Suprapubic skin (tissue), 4 donors: Measurements from ENCODE around the gene APAF1. TPM values are rescaled to one million over a fixed set of nuclear protein-coding genes. Genes with fewer than 3 reads are reported as not detected.

Source experiments
- DNase-seq, 2 donors: peaks; one replicate each; pipeline ENCODE4 v3.0.0-alpha.2; 2019; ENCODE audit warnings: low spot score in 2 of 2
- H3K27ac ChIP-seq: fragments of 200-600 bp; sonication (generic); one replicate; pipeline ENCODE4 v1.5.1; 2019
- H3K27me3 ChIP-seq: fragments of 200-600 bp; sonication (generic); one replicate; pipeline ENCODE4 v1.5.1; 2019
- H3K36me3 ChIP-seq: fragments of 200-600 bp; sonication (generic); one replicate; pipeline ENCODE4 v1.5.1; 2019
- H3K4me1 ChIP-seq: fragments of 200-600 bp; sonication (generic); one replicate; pipeline ENCODE4 v1.5.1; 2019
- H3K4me3 ChIP-seq: fragments of 200-600 bp; sonication (generic); one replicate; pipeline ENCODE4 v1.5.1; 2019; ENCODE audit warnings: mild to moderate bottlenecking
- H3K9me3 ChIP-seq: fragments of 200-600 bp; sonication (generic); one replicate; pipeline ENCODE4 v1.5.1; 2019
- EP300 ChIP-seq: sonication (generic); formaldehyde crosslinking; IDR thresholded peaks from one replicate; pipeline ENCODE4 v1.6.1; 2017; ENCODE audit warnings: antibody characterized with exemption
- POLR2A ChIP-seq, 2 donors: fragments of 450-650 bp; IDR thresholded peaks; one replicate each; pipeline ENCODE4 v1.6.1; 2017; ENCODE audit warnings: antibody characterized with exemption in 2 of 2, mild to moderate bottlenecking in 2 of 2, moderate library complexity in 2 of 2
- POLR2AphosphoS5 ChIP-seq, 3 donors: sonication (generic); formaldehyde crosslinking; IDR thresholded peaks; one replicate each; pipeline ENCODE4 v1.6.1; 2017; ENCODE audit warnings: antibody characterized with exemption in 3 of 3
- WGBS: methylation state at CpG from one replicate; pipeline ENCODE4 v1.1.5; 2018; 5-methylcytosine and 5-hydroxymethylcytosine counted together
- total RNA-seq, 4 donors: library from RNA; depleted of rRNA; stranded (reverse); fragments of >200 nt; gene quantifications; one replicate each; pipeline ENCODE4 v1.1.0, GENCODE V29; 2016
- TF ChIP-seq, protein P1 (sequence below), 2 donors: fragments of 200-600 bp in 1 of 2; fragments of 450-650 bp in 1 of 2; sonication (generic) in 1 of 2; IDR thresholded peaks; one replicate each; pipeline ENCODE4 v1.5.1; 2016 to 2019; ENCODE audit warnings: antibody characterized with exemption in 2 of 2, mild to moderate bottlenecking in 1 of 2, moderate library complexity in 1 of 2

Gene APAF1
- total RNA-seq, 4 donors from 2014 or later: 6.2 to 19.7 (median 11.5) TPM

- 94% methylated on average over 5 of the region's 5 CpGs for WGBS
- DNase-seq: no peak
- Histone ChIP-seq H3K36me3 (peaks cover 83% of the 10 kb centered on the region), H3K4me1 (no peaks in the 10 kb centered on the region), H3K4me3 (no peak overlapping the region), H3K9me3 (no peaks in the 10 kb centered on the region), H3K27ac (no peak overlapping the region), H3K27me3 (no peaks in the 10 kb centered on the region)
- TF ChIP-seq POLR2A (IDR thresholded peaks at IDR 0.05) (no peak), POLR2AphosphoS5 (IDR thresholded peaks at IDR 0.05) (no peak), EP300 (no peak)
- TF ChIP-seq, protein P1, sequence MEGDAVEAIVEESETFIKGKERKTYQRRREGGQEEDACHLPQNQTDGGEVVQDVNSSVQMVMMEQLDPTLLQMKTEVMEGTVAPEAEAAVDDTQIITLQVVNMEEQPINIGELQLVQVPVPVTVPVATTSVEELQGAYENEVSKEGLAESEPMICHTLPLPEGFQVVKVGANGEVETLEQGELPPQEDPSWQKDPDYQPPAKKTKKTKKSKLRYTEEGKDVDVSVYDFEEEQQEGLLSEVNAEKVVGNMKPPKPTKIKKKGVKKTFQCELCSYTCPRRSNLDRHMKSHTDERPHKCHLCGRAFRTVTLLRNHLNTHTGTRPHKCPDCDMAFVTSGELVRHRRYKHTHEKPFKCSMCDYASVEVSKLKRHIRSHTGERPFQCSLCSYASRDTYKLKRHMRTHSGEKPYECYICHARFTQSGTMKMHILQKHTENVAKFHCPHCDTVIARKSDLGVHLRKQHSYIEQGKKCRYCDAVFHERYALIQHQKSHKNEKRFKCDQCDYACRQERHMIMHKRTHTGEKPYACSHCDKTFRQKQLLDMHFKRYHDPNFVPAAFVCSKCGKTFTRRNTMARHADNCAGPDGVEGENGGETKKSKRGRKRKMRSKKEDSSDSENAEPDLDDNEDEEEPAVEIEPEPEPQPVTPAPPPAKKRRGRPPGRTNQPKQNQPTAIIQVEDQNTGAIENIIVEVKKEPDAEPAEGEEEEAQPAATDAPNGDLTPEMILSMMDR (IDR thresholded peaks at IDR 0.05): no peak
These were observed 82.1 kb downstream of the APAF1 start for GRCh38 chr12:98727196-98727595.

DNA sequence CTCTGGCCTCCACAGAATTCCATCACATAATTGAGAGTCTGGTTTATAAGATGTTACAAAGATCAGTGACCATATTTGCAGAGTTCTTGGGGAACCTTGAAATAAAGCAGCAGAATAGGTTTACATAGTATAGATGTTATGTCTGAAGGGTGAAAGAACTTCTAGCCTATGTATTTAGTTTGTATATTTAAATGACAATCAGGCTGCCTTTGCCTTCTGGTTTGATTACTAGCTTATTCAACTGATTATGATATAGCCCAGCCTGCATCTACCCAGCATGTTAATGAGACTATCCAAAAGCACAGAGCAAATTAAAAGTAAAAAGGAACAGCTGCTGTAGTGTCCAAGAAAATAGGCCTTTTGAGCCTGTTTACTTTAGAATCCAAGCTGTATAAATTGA is 85.3 kb downstream of the APAF1 start:
- H3K4me1 ChIP-seq: no peaks in the 10 kb centered on the region
- no peak for DNase-seq
- peaks cover 73% of the 10 kb centered on the region for H3K36me3 ChIP-seq
- no peaks in the 10 kb centered on the region for H3K27me3 ChIP-seq
- no peaks in the 10 kb centered on the region for H3K9me3 ChIP-seq
- no peak overlapping the region for H3K4me3 ChIP-seq
- no peak overlapping the region for H3K27ac ChIP-seq
- TF ChIP-seq POLR2A (IDR thresholded peaks at IDR 0.05): no peak
- no peak for TF ChIP-seq POLR2AphosphoS5 (IDR thresholded peaks at IDR 0.05)
- no peak for TF ChIP-seq EP300
- TF ChIP-seq, protein P1 (IDR thresholded peaks at IDR 0.05): no peak

DNA sequence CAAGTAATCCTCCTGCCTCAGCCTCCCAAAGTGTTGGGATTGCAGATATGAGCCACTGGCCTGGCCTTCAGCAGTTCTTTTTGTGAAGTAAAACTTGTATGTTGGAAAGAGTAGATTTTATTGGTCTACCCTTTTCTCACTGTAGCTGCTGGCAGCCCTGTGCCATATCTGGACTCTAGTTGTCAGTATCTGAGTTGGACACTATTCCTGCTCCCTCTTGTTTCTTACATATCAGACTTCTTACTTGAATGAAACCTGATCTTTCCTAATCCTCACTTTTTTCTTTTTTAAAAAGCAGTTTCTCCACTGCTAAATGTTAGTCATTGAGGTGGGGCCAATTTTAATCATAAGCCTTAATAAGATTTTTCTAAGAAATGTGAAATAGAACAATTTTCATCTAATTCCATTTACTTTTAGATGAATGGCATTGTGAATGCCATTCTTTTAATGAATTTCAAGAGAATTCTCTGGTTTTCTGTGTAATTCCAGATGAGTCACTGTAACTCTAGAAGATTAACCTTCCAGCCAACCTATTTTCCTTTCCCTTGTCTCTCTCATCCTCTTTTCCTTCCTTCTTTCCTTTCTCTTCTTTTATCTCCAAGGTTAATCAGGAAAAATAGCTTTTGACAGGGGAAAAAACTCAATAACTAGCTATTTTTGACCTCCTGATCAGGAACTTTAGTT is 88.7 kb downstream of the APAF1 start:
- Histone ChIP-seq H3K4me1 (no peaks in the 10 kb centered on the region), H3K27me3 (no peaks in the 10 kb centered on the region), H3K9me3 (no peaks in the 10 kb centered on the region), H3K27ac (no peak overlapping the region), H3K36me3 (peaks cover 46% of the 10 kb centered on the region), H3K4me3 (no peak overlapping the region)
- no peak for TF ChIP-seq POLR2AphosphoS5 (IDR thresholded peaks at IDR 0.05)
- TF ChIP-seq, protein P1 (IDR thresholded peaks at IDR 0.05): no peak
- no peak for TF ChIP-seq EP300
- no peak for TF ChIP-seq POLR2A (IDR thresholded peaks at IDR 0.05)
- no peak for DNase-seq

- 94% methylated on average over 6 of the region's 6 CpGs for WGBS
- peaks cover 32% of the 10 kb centered on the region for H3K36me3 ChIP-seq
- H3K4me1 ChIP-seq: no peaks in the 10 kb centered on the region
- no peaks in the 10 kb centered on the region for H3K9me3 ChIP-seq
- no peak overlapping the region for H3K4me3 ChIP-seq
- no peak overlapping the region for H3K27ac ChIP-seq
- no peaks in the 10 kb centered on the region for H3K27me3 ChIP-seq
- TF ChIP-seq, protein P1 (IDR thresholded peaks at IDR 0.05): no peak
- TF ChIP-seq EP300 (no peak), POLR2AphosphoS5 (IDR thresholded peaks at IDR 0.05) (no peak), POLR2A (IDR thresholded peaks at IDR 0.05) (no peak)
- DNase-seq: no peak
These were observed 90.7 kb downstream of the APAF1 start for GRCh38 chr12:98735821-98736220.

DNA sequence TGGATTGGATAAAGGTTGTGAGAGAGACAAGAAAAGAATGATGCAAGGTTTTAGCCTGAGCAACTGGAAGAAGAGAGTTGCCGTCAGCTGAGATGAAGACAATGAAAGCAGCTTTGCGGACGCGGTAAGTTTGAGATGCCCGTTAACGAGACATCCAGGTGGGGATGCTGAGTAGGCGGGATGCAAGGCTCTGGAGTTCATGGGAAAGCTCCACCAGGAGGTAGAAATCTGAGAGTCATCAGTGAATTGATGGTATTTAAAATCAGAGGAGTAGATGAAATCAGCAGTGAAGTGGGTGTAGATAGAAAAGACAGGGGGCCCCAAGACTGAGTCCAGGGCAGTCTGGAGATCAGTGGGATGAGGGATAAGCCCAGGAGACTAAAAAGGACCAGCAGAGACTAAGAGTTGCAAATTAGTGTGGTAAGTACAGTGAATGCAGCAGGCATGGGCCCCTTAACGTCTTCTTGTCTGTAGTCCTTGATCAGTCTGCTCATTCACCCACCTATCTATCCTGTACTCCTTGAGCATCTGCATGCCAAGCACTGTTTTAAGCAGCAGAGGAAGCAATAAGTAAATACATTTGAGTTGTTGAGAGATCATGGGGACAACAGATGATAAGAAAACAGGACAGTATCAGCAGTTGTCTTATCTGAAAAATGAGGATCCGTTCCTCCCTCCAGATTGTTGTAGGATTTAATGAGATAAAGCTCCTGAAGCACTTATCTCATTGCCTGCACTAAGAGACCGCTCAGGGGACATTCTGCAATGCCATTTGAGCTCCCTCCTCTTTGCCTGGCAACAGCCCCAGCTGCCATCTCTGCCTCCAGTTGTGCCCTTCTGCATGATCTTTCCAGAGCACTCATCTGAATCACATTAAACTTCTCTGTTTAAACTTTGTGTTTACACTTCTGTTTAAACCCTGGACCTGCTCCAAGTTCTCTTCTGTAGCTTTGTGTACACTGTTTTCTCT is 91.5 kb downstream of the APAF1 start:
- Histone ChIP-seq H3K36me3 (peaks cover 23% of the 10 kb centered on the region), H3K4me3 (no peak overlapping the region), H3K27ac (no peak overlapping the region), H3K9me3 (no peaks in the 10 kb centered on the region), H3K4me1 (no peaks in the 10 kb centered on the region), H3K27me3 (no peaks in the 10 kb centered on the region)
- TF ChIP-seq, protein P1 (IDR thresholded peaks at IDR 0.05): no peak
- TF ChIP-seq EP300 (no peak), POLR2AphosphoS5 (IDR thresholded peaks at IDR 0.05) (no peak), POLR2A (IDR thresholded peaks at IDR 0.05) (no peak)
- 88% methylated on average over 10 of the region's 10 CpGs for WGBS
- DNase-seq: no peak
